WERI-Rb-1 (cell line): Measurements from ENCODE around the gene KCNJ2.

Experiments
- DNase-seq: peaks from one replicate; pipeline ENCODE4 v3.0.0-alpha.2; 2020
- H3K27ac ChIP-seq: fragments of 250-450 bp; sonication (Bioruptor Pico); 2 replicates; pipeline ENCODE4 v1.5.1; 2020; ENCODE audit warnings: mild to moderate bottlenecking, moderate library complexity
- H3K27me3 ChIP-seq: fragments of 250-450 bp; sonication (Bioruptor Pico); 2 replicates; pipeline ENCODE4 v1.5.1; 2021; ENCODE audit warnings: mild to moderate bottlenecking, low read depth, moderate library complexity; ENCODE audit not compliant: insufficient read depth, severe bottlenecking
- H3K36me3 ChIP-seq: fragments of 250-450 bp; sonication (Bioruptor Pico); 2 replicates; pipeline ENCODE4 v1.5.1; 2020; ENCODE audit warnings: mild to moderate bottlenecking, moderate library complexity
- H3K4me3 ChIP-seq: 2 replicates; pipeline ENCODE4 v1.5.1; 2011; ENCODE audit warnings: low read depth, mild to moderate bottlenecking, control low read depth, low read length
- H3K9me3 ChIP-seq: fragments of 250-450 bp; sonication (Bioruptor Pico); 2 replicates; pipeline ENCODE4 v1.5.1; 2021; ENCODE audit warnings: mild to moderate bottlenecking, moderate library complexity; ENCODE audit not compliant: severe bottlenecking
- TF ChIP-seq, protein P1 (sequence below): IDR thresholded peaks from 2 replicates; pipeline ENCODE4 v1.5.1; 2011; ENCODE audit warnings: low read depth, mild to moderate bottlenecking, control low read depth, inconsistent platforms, low read length

Gene KCNJ2

DNA sequence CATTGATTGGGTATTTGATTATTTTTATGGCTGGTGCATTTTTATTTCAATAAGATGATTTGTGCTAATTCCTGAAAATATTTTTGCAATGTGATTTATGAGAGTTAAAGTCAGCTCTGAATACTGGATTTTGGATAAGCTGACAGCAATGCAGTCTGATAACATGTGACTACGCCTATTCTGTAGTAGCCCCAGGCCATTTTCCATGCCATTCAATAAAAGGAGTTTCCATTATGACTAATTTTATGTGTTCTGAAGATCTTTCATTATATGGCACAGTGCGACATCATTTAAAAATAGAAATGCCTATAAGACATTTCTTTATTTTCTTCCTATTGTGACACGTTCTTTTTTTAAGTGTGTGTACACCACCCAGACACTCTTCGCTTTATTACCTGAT is 46.3 kb downstream of the KCNJ2 start:
- no peak overlapping the region for H3K27ac ChIP-seq
- no peaks in the 10 kb centered on the region for H3K27me3 ChIP-seq
- no peak for DNase-seq
- no peaks in the 10 kb centered on the region for H3K36me3 ChIP-seq
- peaks cover 13% of the 10 kb centered on the region for H3K9me3 ChIP-seq
- TF ChIP-seq, protein P1, sequence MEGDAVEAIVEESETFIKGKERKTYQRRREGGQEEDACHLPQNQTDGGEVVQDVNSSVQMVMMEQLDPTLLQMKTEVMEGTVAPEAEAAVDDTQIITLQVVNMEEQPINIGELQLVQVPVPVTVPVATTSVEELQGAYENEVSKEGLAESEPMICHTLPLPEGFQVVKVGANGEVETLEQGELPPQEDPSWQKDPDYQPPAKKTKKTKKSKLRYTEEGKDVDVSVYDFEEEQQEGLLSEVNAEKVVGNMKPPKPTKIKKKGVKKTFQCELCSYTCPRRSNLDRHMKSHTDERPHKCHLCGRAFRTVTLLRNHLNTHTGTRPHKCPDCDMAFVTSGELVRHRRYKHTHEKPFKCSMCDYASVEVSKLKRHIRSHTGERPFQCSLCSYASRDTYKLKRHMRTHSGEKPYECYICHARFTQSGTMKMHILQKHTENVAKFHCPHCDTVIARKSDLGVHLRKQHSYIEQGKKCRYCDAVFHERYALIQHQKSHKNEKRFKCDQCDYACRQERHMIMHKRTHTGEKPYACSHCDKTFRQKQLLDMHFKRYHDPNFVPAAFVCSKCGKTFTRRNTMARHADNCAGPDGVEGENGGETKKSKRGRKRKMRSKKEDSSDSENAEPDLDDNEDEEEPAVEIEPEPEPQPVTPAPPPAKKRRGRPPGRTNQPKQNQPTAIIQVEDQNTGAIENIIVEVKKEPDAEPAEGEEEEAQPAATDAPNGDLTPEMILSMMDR = no peak
- no peak overlapping the region for H3K4me3 ChIP-seq

DNA sequence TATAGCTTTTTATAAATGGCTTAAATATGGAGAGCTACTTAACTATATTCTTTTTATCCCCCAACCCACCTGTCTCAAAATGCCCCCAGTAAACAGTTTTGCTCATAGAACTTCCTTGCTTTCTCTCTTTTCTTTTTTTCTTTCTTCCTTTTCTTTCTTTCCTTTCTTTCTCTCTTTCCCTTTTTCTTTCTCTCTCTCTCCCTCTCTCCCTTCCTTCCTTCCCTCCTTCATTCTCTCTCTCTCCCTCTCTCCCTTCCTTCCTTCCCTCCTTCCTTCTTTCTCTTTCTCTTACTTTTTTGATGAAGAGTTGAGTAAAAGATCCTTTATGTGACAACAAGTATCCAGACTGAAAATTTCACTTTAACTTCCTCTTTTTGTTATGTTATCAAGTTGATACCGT is 48.2 kb downstream of the KCNJ2 start:
- peaks cover 13% of the 10 kb centered on the region for H3K9me3 ChIP-seq
- no peaks in the 10 kb centered on the region for H3K27me3 ChIP-seq
- no peak overlapping the region for H3K4me3 ChIP-seq
- H3K27ac ChIP-seq = no peak overlapping the region
- no peak for DNase-seq
- H3K36me3 ChIP-seq = no peaks in the 10 kb centered on the region
- TF ChIP-seq, protein P1 = no peak

DNA sequence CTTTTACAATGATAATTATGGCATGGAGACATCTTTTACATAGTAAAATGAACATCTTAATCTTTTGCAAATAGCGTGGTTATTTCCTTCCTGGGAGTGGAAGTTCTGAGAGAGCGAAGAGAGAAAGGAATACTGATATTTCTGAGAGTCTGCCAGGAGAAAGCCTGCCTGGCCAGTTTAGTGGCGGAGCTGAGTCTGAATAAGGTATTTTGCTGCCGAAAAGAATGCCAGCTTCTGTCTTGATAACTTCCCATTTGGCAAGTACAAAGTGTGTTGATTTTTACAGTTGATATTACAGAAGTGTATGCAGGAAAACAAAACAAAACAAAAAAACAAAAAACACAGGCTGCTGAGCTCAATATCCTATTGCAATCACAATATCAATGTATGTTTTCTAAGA is 55.9 kb downstream of the KCNJ2 start:
- no peaks in the 10 kb centered on the region for H3K36me3 ChIP-seq
- no peaks in the 10 kb centered on the region for H3K9me3 ChIP-seq
- no peak for DNase-seq
- H3K27ac ChIP-seq = no peak overlapping the region
- no peaks in the 10 kb centered on the region for H3K27me3 ChIP-seq
- TF ChIP-seq, protein P1 = no peak
- no peak overlapping the region for H3K4me3 ChIP-seq
